OCI-LY7 (cell line): ENCODE measurements around the gene POU5F2. TPM values are rescaled to one million over a fixed set of nuclear protein-coding genes. Genes with fewer than 3 reads are reported as not detected.

Experiments used
- BruUV-seq: library from RNA; stranded (reverse); fragments of 400-500 nt; replicated peaks from 2 replicates; lab custom pipeline; 2021; lab: Mats Ljungman, UMichigan
- CTCF ChIA-PET: fragments of 300-600 bp; sonication (Branson Sonifier 250); formaldehyde crosslinking; loops from one replicate; lab custom pipeline; 2022; ENCODE audit warnings: antibody characterized with exemption; ENCODE audit not compliant: unreplicated experiment; lab: Charles Lee
- POLR2A ChIA-PET: fragments of 300-600 bp; sonication (Branson Sonifier 250); formaldehyde crosslinking; loops from one replicate; lab custom pipeline; 2022; ENCODE audit warnings: antibody characterized with exemption; lab: Charles Lee
- DNase-seq: peaks from one replicate; pipeline ENCODE4 v3.0.0-alpha.2; 2015; ENCODE audit warnings: low spot score
- H2AFZ ChIP-seq: fragments of 200-600 bp; sonication (generic), shearing (Covaris generic); 2 replicates; pipeline ENCODE4 v1.6.1; 2014; ENCODE audit warnings: mild to moderate bottlenecking, antibody characterized with exemption, low read length, moderate library complexity
- H3K27ac ChIP-seq: fragments of 200-600 bp; sonication (generic); 2 replicates; pipeline ENCODE4 v1.5.1; 2014; ENCODE audit warnings: mixed run types, low read depth, mild to moderate bottlenecking, moderate library complexity, low read length, inconsistent platforms; ENCODE audit not compliant: poor library complexity, severe bottlenecking
- H3K36me3 ChIP-seq: fragments of 200-600 bp; sonication (generic); 2 replicates; pipeline ENCODE4 v1.6.1; 2014; ENCODE audit warnings: mild to moderate bottlenecking, antibody characterized with exemption, low read length, moderate library complexity, mixed read lengths; ENCODE audit not compliant: insufficient read depth
- H3K4me1 ChIP-seq: fragments of 200-600 bp; sonication (generic); 2 replicates; pipeline ENCODE4 v1.5.1; 2014; ENCODE audit warnings: mild to moderate bottlenecking, low read length; ENCODE audit not compliant: insufficient read depth, poor library complexity, severe bottlenecking
- H3K4me2 ChIP-seq: fragments of 200-600 bp; sonication (generic); 2 replicates; pipeline ENCODE4 v1.6.1; 2014; ENCODE audit warnings: mild to moderate bottlenecking, low read length
- H3K4me3 ChIP-seq: fragments of 200-600 bp; sonication (generic); 2 replicates; pipeline ENCODE4 v1.5.1; 2014; ENCODE audit warnings: mild to moderate bottlenecking, low read depth, low read length; ENCODE audit not compliant: poor library complexity, severe bottlenecking
- H3K79me2 ChIP-seq: fragments of 200-600 bp; sonication (generic); 2 replicates; pipeline ENCODE4 v1.6.1; 2016; ENCODE audit warnings: low read depth, mild to moderate bottlenecking, low read length, moderate library complexity, mixed read lengths; ENCODE audit not compliant: insufficient read depth
- H3K9me2 ChIP-seq: fragments of 200-600 bp; sonication (generic); 2 replicates; pipeline ENCODE4 v1.6.1; 2016; ENCODE audit warnings: mild to moderate bottlenecking, low read length, mixed read lengths; ENCODE audit not compliant: insufficient read depth
- H3K9me3 ChIP-seq: fragments of 200-600 bp; sonication (generic); 2 replicates; pipeline ENCODE4 v1.6.1; 2014; ENCODE audit warnings: mild to moderate bottlenecking, mixed run types, low read length, mixed read lengths
- H4K20me1 ChIP-seq: fragments of 200-600 bp; sonication (generic); 2 replicates; pipeline ENCODE4 v1.6.1; 2014; ENCODE audit warnings: mild to moderate bottlenecking, antibody characterized with exemption, low read length, moderate library complexity, mixed read lengths; ENCODE audit not compliant: insufficient read depth
- EZH2phosphoT487 ChIP-seq: fragments of 200-600 bp; sonication (generic); IDR thresholded peaks from 2 replicates; pipeline ENCODE4 v1.6.1; 2018; ENCODE audit warnings: low read depth, borderline replicate concordance, mild to moderate bottlenecking, mixed run types, antibody characterized with exemption, low read length, moderate library complexity, mixed read lengths
- intact Hi-C: fragments of 100-400 bp; cut with micrococcal nuclease; formaldehyde crosslinking; loops from one replicate; pipeline ENCODE4 v1.10.0; 2022; ENCODE audit not compliant: unreplicated experiment
- total RNA-seq, 2 experiments: library from RNA; depleted of rRNA in 1 of 2; stranded (reverse); fragments of >200 nt in 1 of 2; shearing (Covaris generic) in 1 of 2; gene quantifications; 2 replicates each; pipeline ENCODE4 v1.2.3, GENCODE V29; 2014 to 2022
- TF ChIP-seq, protein P1 (sequence below): fragments of 200-600 bp; sonication (generic); conservative IDR thresholded peaks from 2 replicates; pipeline ENCODE4 v1.5.1; 2014; ENCODE audit warnings: mild to moderate bottlenecking, antibody characterized with exemption, low read length, moderate library complexity, mixed read lengths

The POU5F2 gene
- total RNA-seq, 2 experiments from 2014 or later, result 1.0 to 1.5 TPM

DNA sequence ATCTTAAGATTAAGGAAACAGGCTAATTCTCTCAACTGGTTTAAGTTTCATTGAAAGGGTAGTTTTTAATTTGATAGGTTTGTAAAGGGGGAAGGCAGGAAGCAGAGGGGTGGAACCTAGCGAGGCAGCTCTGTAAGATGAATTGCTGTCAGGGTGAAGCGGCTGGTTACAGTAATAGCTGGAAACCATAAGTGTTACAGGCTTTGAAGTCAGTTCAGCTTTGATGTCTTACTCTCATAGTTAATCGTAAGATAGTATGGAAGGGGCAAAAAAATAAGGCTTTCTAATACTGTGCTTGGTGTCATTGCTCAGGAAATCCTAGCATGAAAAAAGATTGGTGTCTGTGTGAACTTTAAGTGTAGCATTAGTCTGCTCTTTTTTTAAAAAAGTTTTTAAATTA is 20.3 kb downstream of the POU5F2 start:
- Histone ChIP-seq H3K9me2 (no peaks in the 10 kb centered on the region), H3K4me3 (no peak overlapping the region), H4K20me1 (no peaks in the 10 kb centered on the region), H3K79me2 (no peaks in the 10 kb centered on the region), H3K4me2 (no peak overlapping the region), H3K9me3 (no peaks in the 10 kb centered on the region), H3K4me1 (no peaks in the 10 kb centered on the region), H3K36me3 (no peaks in the 10 kb centered on the region), H3K27ac (no peak overlapping the region), H2AFZ (no peak overlapping the region)
- TF ChIP-seq, protein P1, sequence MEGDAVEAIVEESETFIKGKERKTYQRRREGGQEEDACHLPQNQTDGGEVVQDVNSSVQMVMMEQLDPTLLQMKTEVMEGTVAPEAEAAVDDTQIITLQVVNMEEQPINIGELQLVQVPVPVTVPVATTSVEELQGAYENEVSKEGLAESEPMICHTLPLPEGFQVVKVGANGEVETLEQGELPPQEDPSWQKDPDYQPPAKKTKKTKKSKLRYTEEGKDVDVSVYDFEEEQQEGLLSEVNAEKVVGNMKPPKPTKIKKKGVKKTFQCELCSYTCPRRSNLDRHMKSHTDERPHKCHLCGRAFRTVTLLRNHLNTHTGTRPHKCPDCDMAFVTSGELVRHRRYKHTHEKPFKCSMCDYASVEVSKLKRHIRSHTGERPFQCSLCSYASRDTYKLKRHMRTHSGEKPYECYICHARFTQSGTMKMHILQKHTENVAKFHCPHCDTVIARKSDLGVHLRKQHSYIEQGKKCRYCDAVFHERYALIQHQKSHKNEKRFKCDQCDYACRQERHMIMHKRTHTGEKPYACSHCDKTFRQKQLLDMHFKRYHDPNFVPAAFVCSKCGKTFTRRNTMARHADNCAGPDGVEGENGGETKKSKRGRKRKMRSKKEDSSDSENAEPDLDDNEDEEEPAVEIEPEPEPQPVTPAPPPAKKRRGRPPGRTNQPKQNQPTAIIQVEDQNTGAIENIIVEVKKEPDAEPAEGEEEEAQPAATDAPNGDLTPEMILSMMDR, result no peak
- CTCF ChIA-PET, result no interaction called here
- DNase-seq, result no peak
- POLR2A ChIA-PET, result no interaction called here
- no TSS peak for BruUV-seq
- intact Hi-C loops, result no loop called here

DNA sequence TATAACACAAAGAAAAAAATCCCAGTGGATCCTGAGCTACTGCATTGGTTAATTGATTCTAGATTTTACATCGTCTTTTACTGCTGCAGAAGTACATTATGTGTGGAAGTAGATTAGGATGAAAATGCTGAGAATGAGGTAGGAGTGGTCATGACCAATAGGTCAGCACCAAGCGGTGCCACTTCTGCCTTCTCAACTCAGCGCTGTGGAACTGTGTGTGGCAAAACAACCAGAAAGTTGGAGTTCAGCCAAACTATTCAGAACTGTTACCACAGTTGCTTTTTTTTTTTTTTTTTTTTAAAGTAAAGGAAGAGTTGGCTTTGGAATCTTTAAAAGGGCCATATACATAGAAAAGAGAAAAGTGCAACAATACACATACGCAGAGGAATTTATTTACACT is 24.2 kb downstream of the POU5F2 start:
- DNase-seq, result no peak
- Histone ChIP-seq H3K4me3 (no peak overlapping the region), H3K27ac (no peak overlapping the region), H3K9me3 (no peaks in the 10 kb centered on the region), H2AFZ (no peak overlapping the region), H3K4me1 (no peaks in the 10 kb centered on the region), H4K20me1 (no peaks in the 10 kb centered on the region), H3K79me2 (no peaks in the 10 kb centered on the region), H3K9me2 (no peaks in the 10 kb centered on the region), H3K4me2 (no peak overlapping the region), H3K36me3 (no peaks in the 10 kb centered on the region)
- POLR2A ChIA-PET, result interaction anchor here (0.6 to 0.7 kb wide), 3 partner anchors 29 to 313 kb away, joined by 3 to 9 read pairs (median 3); no protein-coding TSS in a partner anchor
- no TSS peak for BruUV-seq
- TF ChIP-seq EZH2phosphoT487, result no peak
- TF ChIP-seq, protein P1, result no peak
- CTCF ChIA-PET, result no interaction called here
- intact Hi-C loops, result no loop called here

DNA sequence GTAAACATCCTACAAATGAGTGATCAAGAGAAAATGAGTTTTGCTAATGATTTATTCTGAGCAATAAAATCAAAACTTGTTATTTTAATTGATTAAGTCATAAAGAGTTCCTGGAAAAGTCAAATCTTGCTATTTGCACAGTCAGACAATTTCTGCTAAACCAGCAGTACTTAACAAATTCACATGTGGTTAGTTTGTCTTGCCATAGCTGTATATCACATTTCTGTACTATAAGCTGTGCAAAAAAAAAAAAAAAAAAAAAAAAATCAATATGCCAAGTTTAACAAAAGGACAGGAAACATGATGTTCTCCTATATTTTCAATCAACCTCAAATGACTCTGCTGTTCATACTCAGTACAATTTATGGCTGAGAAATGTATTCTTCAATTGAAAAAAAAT is 24.9 kb downstream of the POU5F2 start:
- CTCF ChIA-PET, result no interaction called here
- no peak overlapping the region for H3K27ac ChIP-seq
- no peaks in the 10 kb centered on the region for H3K4me1 ChIP-seq
- no TSS peak for BruUV-seq
- POLR2A ChIA-PET, result no interaction called here
- no peak for TF ChIP-seq EZH2phosphoT487
- TF ChIP-seq, protein P1, result no peak
- H3K9me3 ChIP-seq, result no peaks in the 10 kb centered on the region
- H4K20me1 ChIP-seq, result no peaks in the 10 kb centered on the region
- no peaks in the 10 kb centered on the region for H3K79me2 ChIP-seq
- no peaks in the 10 kb centered on the region for H3K36me3 ChIP-seq
- H2AFZ ChIP-seq, result no peak overlapping the region
- H3K4me2 ChIP-seq, result no peak overlapping the region
- no peak for DNase-seq
- H3K4me3 ChIP-seq, result no peak overlapping the region
- intact Hi-C loops, result no loop called here
- no peaks in the 10 kb centered on the region for H3K9me2 ChIP-seq
